ENCODE data around the gene USP44.
A peak's percentile ranks its signal among the peaks of the same experiment; 100 is the strongest.
"Not testable (repeated sequence)": the region's sequence is repeated elsewhere in the genome, so short reads cannot be mapped to it uniquely, and the experiment has no call there.

Gene USP44

DNA sequence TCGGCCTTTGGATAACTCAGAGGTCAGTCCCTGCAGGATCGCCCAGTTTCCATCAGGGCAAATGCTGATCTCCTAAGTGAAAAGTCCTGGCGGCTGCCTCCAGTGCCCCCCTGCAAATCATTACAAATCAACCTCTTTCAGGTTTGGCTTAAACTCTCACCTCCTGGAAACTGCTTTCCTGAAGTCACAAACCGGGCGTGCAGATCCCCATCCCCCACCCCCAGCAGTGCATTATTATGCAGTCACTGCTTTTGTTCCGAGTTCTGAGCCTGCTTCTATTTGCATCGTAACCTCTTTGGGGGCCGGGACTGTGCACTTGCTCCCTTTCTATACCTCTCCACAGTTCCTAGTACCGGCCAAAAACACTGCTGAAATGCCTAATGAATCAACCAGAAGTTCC, at the start of gene USP44:
Gene USP44, minus strand, starts transcription at position 172 of the 400 bp plus-strand sequence. CDS start 17,220 bp downstream, outside the sequence.
- DNase-seq: no peak

DNA sequence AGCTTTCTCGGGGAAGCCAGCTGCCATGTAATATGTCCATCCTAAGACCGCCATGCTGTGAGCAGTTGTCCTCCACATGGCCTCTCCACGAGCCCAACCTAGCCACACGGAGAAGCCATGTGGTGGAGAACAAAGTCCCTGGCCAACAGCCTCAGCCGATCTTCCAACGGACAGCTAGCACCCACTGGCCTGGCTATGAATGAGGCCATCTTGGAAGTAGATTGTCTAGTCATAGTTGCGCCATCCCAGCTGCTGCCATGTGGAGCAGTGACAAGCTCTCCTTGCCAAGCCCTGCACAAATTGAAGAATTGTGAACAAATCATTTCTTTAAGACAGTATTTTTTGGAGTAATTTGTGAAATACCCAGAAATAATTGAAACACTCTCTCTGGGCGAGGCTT, 49.3 kb upstream of the USP44 start:
- DNase-seq: no peak

DNA sequence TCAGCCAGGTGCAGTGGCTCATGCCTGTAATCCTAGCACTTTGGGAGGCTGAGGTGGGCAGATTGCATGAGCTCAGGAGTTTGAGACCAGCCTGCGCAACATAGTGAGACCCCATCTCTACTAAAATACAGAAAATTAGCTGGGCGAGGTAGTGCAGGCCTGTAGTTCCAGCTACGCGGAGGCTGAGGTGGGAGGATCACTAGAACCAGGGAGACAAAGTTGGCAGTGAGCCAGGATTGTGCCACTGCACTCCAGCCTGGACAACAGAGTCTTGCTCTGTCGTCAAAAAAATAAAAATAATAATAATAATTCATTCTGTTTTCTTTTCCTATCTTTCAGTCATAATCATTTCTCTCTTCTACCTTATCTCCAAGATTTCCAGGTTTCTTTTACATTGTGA, 48.6 kb upstream of the USP44 start:
- DNase-seq: no peak

DNA sequence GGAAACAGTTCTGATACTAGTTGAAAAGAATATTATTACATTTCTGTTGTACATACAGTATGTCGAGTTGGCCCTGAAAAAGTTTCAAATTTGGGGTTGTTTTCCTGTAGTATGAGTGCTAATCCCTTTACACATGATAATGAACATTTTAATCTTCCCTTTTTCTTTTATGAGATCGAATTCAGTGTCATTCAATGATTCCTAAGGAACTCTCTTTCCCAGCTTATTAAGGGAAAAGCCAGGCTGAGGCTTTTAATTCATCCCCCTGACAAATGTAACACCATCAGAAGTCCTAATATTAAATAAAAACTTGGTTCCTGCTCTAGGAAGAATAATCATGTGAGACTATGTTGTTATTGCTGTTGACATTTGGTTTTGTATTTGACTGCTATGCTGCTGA, 42.9 kb upstream of the USP44 start:
- DNase-seq: no peak

DNA sequence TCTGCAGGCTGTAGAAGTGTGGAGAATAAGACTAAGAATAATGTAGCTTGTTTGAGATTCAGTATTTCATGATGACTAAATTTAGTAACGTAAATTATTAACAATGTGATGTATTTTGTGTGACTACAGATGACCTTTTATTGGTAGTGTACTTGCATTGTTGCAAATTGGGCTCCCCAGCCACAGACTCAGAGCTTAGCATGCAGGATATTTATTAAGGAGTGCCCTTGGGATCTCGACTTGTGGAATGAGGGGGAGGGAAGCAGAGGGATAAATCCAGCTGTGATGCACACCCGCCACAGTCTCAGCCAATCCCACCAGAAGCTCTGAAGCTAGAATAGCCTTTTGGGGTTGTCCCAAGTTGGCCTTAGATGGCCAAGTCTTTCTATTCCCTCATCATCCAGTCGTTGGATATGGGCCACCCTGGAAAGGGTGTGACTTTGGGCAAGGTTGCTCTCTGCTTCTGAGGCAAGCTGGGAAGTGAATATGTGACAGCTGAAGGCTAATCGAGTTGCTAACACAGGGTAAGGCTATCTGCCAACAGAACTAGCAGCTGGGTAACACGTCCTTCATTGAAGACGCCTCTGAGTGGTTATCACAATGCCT, 42.1 kb upstream of the USP44 start:
- DNase-seq: no peak

DNA sequence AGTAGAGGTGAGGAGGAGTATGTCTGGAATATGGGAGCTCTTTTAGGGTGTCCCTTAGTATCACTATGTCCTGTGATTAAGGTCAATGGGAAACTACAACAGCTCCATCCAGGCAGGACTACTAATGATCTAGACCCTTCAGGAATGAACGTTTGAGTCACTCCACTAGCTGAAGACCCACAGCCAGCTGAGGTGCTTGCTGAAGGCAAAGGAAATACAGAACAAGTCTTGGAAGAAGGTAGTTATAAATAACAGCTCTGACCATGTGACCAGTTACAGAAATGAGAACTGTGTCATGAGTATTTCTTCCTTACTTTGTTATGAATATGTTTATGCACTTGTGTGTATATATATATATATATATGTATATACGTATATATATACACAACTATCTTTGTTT, 40.5 kb upstream of the USP44 start:
- no peak for DNase-seq

DNA sequence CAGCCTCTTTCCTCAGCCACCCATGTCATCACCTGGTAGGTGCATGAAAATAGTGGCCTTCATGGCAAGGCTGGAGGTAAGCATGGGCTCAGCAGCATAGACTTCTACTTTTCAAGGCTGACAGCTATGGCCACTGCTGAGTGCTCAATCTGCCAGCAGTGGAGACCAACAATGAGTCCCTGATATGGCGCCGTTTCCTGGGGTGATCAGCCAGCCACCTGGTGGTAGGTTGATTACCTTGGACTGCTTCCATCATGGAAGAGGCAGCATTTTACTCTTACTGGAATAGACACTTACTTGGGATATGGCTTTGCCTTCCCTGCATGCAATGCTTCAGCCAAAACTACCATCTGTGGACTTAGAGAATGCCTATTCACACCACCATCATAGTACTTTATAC, 39.5 kb upstream of the USP44 start:
- no peak for DNase-seq

DNA sequence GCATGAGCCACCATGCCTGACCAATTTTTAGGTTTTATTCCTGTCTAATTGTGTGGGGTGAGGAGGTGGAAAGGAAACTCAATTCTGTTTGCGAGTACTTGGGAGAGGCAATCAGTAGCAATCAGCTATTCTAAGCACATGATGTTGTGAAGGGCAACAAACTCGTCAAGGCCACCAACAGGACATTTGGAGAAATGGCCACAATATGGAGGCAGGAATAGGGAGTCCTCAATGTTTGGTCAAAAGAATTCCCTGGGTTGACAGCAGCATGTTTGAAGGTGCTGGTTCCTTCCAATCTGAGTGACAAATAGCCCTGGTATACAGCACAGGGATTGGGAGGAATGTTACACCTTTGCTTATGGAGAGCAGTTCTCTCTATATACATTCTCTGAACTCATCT, 32.7 kb upstream of the USP44 start:
- no peak for DNase-seq

DNA sequence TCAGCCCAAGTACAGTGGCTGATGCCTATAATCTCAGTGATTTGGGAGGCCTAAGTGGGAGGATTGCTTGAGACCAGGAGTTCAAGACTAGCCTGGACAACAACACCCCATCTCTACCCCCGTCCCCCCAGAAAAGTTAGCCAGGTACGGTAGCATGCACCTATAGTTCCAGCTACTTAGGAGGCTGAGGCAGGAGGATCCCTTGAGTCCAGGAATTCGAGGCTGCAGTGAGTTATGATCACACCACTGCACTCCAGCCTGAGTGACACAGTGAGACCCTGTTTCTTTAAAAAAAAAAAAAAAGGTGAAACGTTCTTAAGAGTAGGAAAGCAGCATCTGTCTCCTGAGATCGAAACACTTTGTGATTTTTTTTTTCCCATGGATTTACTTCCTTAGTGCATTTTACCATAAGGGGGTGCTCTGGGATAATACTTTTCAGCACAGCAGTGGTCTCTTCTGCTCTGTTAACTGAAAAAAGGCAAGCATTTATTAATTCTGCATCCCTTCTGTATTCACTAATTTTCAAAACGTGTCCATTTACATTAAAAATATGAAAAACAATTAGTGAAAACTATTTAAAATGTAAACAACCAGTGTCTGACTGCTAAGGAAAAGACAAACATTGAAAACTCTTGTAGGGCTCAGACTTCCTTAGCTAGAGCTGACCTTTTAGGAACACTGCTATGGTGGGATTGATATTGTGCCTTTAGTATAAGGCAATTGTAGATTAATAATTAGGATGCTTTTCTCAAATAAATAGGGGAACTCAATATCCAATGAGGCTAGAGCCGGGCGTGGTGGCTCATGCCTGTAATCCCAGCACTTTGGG, 31.2 kb upstream of the USP44 start:
- DNase-seq: no peak

DNA sequence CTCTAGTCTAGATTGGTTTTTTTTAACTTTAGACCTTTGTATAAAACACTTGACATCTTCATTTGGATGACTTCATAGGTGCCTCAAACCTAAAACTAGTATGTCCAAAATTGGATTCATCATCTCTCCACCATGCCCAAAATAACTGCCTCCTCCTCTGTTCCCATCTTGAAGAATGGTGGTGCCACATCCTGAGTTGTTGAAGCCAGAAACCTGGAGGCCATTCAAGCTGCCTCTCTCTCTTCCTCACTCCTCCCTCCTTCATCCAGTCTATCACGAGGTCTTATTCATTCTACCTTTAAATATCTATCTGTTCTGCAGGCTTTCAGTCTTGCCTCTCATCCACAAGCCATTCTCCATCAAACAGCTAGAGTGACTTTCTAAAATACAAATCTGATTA, 26.5 kb upstream of the USP44 start:
- DNase-seq: no peak

DNA sequence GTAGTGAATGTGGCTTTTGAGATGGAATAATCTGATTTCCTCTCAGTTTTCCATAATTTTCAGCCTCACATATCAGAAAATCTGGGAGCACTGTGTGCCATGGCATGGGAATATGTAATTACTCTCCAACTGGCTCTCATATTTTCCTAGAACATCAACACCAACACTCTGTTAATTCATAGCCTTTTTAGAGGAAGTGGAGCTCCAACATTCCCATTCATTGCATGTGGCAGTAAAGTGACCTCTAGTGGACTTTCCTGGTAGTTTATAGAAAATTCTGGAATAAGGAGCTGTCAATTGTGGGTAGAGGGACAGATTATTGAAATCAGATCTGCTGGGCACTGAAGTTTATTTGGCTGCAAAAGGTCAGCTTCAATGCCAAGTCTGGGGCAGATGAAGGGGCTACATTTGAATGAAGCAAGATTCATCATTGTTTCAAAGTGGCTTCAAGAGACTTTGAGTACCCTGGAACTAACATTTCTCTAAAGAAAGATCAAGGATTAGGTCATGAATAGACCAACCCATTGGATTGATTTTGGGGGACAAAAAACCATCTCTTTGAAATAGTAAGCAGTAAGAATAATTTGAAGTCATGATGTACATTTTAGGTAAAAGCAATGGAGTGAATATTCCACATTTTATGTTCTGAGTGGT, 23.6 kb upstream of the USP44 start:
- DNase-seq: no peak

DNA sequence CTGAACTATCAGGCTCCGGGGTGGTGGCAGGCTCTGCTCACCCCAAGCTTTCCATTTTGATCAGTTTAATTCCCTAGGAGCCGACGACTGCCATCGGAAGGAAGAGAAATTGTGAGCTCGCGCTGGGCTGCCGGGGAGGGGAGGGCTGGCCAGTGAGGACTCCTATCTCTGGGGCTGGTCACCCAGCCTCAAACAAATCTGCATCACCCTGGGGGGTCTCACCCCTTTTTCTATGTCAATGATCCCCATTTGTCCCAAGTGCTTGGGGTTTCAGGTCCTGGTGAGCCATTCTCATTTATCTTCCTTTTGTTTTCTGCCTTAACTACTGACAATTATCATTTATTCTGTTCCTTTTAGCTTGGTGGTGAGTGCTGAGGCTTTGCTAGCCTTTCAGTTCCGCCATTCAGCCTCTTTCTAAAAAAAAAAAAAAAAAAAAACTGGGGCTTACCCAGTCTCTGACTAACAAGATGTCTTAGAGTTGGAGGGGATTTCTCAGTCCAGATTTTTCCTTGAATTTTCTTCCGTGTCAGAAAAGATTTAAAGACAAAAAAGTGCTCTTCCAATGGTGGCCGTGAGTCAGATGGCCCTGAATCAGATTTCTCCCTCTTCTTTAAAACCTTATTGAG, 22.8 kb upstream of the USP44 start:
- no peak for DNase-seq

DNA sequence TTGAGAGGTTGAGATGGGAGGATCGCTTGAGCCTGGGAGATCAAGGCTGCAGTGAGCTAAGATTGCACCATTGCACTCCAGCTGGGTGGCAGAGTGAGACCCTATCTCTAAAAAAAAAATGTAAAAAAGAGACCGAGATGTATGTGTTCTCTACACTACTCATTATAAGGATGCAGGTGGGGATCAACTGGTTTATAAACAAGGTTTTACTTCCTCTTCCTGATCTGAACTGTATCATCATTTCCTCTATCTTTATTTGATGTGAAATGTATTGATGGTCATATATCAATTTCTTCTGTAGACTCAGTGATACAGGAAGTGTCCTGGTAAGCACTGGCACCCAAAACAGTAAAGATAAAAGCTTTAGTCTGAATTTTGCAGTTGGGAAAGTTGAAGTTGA, 20.1 kb upstream of the USP44 start:
- DNase-seq: no peak

DNA sequence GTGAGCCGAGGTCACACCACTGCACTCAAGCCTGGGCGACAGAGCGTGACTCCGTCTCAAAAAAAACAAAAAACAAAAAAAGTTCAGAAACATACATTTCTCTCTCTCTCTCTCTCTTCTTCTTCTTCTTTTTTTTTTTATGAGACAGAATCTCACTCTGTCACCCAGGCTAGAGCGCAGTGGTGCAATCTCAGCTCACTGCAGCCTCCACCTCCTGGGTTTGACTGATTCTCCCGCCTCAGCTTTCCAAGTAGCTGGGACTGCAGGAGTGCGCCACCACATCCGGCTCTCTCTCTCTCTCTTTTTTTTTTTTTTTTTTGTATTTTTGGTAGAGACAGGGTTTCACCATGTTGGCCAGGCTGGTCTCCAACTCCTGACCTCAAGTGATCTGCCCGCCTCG, 16.8 kb upstream of the USP44 start:
- DNase-seq: not testable (repeated sequence)

DNA sequence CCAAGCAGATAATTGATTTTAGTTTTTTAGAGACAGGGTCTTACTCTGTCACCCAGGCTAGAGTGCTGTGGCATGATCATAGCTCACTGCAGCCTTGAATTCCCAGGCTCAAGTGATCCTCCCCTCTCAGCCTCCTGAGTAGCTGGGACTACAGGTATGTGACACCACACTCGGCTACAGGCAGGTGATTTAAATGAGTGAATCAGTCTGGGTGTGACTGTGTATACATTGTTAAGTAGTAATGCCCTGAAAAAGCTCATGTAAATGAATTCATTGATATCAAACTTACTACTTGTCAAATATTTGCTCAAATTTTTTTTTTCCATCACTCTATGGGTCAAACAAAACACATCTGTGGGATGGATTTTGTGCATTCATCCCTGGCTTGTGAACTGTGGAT, 6.3 kb upstream of the USP44 start:
- no peak for DNase-seq

DNA sequence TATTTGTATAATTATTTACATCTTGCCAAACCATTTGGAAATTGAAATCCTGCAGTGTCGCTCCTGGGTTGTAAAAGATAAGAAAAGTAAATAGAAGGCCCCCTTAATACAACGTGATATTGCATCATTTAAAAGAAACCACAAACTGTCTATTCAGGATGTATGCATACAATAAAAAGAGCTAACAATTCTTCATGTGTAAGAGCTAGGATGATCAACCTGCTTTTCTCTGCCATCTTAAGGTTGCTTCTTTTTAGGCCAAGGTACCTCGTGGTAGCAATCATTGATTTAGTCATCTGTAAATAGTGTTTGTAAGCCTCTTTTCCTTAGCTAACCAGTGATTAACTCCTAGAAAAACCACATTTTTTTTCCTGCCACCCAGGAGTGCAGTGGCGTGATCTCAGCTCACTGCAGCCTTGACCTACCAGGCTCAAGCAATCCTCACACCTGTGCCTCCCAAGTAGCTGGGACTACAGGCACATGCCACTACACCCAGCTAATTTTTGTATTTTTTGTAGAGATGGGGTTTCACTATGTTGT, 3.3 kb upstream of the USP44 start:
- DNase-seq: no peak

DNA sequence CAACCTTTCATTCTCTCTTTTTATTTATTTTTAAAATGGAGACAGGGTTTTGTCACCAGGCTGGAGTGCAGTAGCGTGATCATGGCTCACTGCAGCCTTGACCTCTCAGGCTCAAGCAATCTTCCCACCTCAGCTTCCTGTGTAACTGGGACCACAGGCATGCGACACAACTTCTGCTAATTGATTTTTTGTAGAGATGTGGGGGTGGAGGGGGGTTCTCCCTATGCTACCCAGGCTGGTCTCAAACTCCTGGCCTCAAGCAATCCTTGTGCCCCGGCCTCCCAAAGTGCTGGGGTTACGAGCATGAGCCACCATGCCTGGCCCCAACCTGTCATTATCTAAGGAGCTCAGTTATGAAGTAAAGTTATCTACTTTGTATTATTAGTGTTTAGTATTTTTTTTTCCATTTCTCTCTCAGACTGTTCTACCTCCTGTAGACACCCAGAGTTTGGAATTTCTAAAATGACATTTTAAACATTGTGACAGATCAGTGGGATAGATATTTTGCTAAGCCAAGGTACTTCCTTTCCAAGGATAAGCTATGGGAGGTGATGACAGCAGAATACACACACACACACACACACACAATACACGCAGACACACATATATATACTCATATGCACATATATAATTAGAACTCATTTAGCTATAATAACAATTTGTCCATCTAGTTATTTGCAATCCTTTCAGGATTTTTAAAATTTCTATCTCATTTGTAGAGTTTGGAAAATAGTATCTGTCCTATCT, 2.1 kb upstream of the USP44 start:
- DNase-seq: no peak

DNA sequence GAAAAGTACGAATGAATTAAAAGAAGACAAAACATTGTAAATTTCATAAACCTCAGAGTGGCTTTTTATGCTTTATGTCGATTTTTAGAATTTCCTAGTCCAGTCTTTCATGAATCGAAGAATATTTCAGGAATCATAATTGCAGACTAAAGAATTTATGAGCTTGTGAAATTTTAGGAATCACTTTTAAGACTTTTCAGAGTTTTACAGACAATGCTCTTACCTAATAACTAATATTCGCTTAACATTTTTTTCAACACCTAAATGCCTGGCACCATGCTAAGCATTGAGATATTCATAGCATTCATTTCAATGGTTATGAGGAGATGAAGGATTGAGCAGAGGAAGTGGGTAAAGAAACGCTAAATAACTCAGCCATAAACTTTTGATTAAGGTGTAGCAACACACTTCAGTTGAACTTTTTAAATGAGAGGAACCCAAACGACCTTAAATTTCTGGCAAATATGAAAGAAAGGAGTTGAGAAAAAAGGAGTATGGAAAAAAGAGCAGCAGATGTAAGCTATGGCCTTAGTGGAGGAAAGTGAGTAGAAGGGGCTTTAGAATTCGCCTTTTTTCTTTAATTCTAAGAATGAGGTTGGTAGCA, 739 bp upstream of the USP44 start:
- DNase-seq: no peak

DNA sequence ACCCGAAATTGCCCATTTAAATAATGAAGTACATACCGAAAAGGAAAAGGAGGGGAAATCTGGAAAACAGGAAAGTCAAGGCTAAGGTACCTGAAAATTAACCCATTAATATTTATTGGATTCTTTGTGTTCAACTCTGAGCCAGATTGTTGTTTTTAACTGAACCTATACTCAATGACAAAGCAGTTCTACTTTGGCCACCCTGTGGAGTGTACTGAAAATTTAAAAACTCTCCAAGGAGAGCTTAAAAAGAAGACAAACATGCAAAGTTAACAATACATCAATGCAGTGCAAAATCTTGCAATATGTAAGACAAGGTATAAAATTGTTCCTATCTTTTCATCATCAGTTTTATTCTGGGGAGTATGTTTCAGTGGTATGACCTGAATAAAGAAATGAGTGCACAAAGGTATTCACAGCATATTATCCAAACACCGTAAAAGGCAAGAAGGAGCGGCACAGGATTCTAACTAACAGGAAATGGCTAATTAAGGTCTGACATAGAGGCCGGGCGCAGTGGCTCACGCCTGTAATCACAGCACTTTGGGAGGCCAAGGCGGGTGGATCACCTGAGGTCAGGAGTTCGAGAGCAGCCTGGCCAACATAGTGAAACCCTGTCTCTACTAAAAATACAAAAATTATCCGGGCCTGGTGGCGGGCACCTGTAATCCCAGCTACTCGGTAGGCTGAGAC, 1.7 kb downstream of the USP44 start:
- no peak for DNase-seq

DNA sequence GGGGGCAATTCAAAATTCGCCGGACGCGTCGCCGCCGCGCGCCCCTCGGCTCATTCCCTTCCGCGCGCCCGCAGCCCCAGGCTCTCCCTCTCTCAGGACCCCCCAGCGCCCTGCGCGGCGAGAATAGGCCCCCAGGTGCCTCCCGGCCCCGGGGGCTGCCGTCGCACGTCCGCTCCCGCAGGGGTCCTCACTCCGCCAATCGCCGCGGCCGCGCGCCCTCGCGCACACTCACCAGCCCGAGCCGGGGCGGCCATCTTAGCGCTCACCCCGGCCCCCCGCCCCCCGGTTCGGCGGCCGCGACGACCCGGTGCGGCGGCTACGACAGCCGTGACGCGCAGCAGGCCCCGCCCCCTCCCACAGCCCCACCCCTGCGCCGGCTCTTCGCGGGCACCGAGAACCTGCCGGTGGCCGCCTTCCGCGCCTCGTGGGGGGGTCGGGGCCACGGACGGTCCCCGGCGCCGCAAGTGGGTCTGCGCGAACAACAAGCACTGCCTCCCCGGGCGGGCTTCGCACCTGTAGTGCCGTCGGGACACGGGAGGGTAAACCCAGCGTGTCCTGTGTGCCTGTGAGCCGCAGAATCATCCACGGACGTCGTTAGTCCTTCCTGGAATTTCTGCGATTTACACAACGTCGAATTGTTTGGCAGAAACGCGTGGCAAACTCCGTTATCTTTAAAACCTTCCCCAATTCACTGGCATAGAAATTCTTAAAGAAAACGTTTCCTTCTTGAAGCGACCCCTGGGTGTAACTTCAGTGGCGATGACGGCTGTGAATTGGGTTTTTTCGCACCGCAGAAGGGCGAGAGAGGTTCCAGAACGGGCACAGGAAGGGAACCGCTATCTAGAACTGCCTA, 2.5 kb downstream of the USP44 start:
- peak; percentile 74 for DNase-seq

Measured in stimulated activated CD4-positive, alpha-beta T cell treated with anti-CD3 and anti-CD28 coated beads, Interleukin-4, amount 100 ng/mL, for 1 hour (primary cell).